Activated effector memory CD4-positive, alpha-beta T cell treated with Interleukin-2 at 50 U/mL for 16 hours (primary cell): ENCODE measurements around the gene ARHGAP42.

Experiments used
- DNase-seq: peaks from one replicate; pipeline ENCODE4 v3.0.0-alpha.2; 2020

Gene ARHGAP42

DNA sequence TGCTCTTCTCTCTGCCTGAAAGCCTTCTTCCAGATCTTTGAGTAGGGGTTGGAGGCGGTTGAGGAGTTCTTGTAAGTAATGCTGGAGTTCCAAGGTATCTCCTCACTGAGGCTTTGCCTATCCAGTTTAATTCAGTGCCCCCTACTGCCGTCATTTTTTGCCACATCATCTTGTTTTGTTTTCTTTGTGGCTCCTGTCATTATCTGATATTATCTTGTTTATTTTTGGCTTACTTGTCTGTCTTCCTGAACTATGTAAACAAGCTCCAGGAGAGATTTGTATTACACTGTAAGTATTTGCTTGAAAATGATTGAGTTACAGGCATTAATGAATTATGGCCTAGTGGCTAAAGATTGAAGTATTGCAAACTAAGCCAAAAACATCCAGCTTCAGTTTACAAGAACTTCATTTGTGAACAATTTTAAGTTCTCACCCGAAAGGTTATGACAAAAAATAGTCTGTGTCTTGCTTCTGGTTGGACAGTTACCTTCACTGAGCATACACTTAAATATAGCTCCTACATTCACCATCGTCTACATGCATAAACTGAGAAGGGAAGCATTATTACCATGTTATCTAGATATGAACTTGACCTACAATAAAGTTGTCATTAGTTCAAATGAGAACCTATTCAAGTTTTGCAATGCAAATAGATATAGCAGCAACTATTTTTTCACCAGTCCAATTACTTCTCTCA, 154.8 kb downstream of the ARHGAP42 start:
- DNase-seq, result no peak

- DNase-seq, result no peak
These were observed 160.7 kb downstream of the ARHGAP42 start for GRCh38 chr11:100847696-100848216.

DNA sequence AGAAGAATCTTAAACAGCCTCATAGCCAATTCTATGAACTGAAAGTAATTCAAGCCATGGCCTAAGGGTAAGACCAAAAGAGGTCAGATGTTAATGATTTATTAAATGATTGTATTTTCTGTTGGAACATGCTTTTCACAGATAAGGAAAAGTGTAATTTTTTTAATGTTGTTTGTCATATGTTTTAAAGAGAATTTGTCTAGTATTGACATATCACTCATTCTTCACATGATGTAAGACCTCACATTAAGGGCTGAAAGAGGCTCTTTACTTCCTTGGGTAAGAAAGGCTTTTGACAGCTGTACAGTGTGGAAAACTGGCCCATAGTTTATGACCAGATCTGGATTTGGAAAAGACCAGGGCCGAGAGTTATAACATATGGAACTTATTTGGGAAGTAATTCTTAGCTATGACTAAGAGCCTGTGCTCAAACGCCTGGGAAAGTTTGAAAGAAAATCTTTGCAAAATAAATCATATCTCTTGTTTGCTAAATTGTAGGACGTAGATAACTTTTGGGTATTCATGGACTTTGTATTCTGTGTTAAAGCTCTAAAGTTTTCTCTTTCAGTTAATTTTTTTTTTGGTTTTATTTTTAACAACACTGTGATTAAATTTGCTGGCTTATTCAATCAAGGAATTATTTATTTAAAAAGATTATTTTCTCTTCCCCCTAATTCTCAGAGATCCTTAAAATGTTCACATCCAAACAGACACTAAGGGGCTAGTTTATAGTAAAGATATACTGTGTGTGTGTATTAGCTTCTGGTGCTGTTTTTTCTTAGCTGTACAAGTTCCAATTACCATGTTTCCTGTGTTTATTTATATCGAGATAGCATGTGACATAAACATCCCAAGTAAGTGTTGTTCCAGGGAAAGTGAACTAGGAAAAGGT, 162.2 kb downstream of the ARHGAP42 start:
- no peak for DNase-seq

GRCh38 chr11:100849901-100850235, 162.8 kb downstream of the ARHGAP42 start:
- DNase-seq, result no peak

DNA sequence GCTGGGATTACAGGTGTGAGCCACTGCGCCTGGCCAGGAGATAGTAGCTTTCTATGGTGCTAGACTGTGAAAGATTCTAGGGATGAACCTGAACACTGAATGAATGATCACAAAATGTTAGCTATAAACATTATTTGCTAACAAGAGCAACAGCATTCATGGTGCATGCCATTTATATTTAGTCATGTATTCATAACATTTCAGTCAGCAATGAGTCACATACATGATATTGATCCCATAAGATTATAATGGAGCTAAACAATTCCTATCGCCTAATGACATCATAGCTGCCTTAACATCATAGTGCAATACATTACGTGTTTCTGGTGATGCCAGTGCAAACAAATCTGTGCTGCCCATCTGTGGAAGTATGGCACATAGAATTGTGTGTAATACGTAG, 164.1 kb downstream of the ARHGAP42 start:
- no peak for DNase-seq

DNA sequence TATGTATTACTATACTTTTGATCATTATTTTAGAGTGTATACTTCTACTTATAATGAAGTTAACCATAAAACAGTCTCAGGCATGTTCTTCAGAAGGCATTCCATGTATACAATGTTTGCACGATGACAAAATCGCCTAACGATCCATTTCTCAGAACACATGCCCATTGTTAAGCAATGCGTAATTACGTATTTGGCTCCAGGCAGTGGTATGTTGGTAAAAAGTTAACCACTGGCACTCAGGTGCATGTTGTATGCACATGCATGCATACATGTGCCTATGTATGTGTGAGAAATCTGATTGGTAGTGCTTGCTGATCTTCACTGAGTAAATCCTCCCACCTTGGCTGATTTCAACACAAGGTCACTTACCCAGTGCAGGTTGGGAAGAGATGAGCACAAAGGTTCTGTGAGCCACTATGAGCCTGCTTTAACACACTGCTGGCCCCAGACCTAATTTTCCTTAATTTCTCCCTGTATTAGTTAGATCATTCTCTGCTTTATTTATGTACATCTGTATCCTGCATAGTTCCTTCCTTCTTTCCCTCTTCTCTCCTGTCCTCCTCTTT, 164.6 kb downstream of the ARHGAP42 start:
- no peak for DNase-seq

- no peak for DNase-seq
These were observed 168.5 kb downstream of the ARHGAP42 start for GRCh38 chr11:100855466-100856067.

DNA sequence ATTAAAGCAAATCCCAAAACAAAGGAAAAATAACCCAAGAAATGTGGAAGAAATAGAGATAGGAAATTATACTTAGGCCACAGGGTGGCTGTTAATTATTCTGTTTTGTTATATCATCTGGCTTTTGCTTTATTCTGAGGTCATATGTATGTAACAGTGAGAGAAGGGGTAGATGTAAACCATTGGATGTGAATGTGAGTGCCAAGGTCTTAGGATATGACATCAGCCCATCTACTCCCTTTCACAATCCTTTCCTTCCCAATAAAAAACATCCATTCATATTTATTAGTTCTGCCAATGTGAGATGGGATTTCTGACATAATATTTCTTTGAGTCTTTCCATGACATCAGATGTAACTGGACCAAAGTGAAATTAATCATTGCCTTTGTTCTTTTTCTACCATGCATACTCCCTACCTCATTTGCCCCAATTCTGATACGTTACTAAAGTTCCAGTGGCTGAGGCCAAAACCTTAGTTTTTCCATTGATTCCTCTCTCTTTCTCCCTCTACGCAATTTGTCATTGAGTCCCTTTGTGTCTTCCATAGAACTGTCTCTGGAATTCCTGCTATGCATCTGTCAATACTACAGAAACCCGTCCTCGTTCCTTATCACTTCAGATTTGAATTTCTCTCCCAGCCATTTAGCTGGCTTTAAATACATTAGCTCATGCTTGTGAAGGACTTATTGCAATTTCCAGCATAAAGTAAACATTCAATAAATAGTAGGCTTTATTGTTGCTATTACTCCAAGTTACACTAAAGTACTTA, 170.3 kb downstream of the ARHGAP42 start:
- no peak for DNase-seq

- no peak for DNase-seq
These were observed 173.4 kb downstream of the ARHGAP42 start for GRCh38 chr11:100860318-100861155.

GRCh38 chr11:100861212-100861611, 174.1 kb downstream of the ARHGAP42 start:
- no peak for DNase-seq

DNA sequence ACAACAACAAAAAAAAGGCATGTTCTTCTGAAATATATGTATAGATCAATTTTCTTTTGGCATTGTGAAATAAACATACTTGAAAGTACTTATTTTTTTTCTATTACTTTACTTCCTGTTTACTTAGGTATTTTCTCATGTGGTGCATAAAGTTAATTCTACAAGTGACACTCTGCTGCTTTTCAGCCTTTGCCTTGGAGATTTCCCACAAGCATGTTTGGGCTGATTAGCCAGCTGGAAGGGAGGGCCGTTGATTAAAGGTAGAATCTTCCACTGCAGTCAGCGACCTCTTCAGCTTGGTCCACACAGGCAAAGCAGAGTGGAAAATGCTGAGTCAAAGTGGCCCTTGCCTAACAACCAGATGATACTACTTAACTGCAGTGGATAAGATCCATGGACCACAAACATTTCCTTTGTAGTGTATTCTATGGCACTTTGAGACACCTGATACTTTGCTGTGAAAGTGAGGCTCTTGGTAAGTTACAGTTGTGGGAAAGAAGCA, 176.0 kb downstream of the ARHGAP42 start:
- no peak for DNase-seq

DNA sequence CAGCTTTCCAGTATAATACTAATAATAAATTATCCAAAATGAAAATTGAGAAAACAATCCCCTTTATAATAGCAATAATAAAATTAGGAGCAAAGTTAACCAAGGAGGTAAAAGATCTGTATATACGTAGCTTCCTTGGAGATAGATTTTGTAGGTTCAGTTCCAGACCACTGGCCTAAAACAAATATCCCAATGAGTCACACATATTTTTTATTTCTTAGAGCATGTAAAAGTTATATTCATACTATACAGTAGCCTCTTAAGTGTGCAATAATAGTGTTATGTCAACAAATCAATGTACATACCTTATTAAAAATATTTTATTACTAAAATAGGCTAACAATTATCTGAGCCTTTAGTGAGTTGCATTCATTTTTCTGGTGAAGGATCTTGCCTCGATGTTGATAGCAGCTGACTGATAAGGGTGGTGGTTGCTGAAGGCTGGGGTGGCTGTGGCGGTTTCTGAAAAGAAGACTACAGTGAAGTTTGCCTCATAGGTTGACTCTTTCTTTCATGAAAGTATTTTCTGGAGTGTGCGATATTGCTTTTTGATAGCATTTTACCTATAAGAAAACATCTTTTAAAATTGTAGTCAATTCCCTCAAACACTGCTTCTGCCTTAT, 178.5 kb downstream of the ARHGAP42 start:
- no peak for DNase-seq

DNA sequence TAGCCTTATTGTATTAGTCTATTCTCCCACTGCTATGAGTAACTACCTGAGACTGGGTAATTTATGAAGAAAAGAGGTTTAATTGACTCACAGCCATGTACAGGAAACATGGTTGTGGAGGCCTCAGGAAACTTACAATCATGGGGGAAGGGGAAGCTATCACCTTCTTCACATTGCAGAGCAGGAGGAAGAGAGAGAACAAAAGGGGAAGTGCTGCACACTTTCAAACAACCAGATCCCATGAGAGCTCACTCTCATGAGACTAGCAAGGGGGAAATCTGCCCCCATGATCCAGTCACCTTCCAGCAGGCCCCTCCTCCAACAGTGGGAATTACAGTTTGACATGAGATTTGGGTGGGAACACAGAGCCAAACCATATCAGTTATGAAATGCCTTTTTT, 179.4 kb downstream of the ARHGAP42 start:
- no peak for DNase-seq

- no peak for DNase-seq
These were observed 180.5 kb downstream of the ARHGAP42 start for GRCh38 chr11:100867606-100868005.

- no peak for DNase-seq
These were observed 182.2 kb downstream of the ARHGAP42 start for GRCh38 chr11:100869328-100869727.

GRCh38 chr11:100870138-100870537, 183.1 kb downstream of the ARHGAP42 start:
- DNase-seq, result no peak

DNA sequence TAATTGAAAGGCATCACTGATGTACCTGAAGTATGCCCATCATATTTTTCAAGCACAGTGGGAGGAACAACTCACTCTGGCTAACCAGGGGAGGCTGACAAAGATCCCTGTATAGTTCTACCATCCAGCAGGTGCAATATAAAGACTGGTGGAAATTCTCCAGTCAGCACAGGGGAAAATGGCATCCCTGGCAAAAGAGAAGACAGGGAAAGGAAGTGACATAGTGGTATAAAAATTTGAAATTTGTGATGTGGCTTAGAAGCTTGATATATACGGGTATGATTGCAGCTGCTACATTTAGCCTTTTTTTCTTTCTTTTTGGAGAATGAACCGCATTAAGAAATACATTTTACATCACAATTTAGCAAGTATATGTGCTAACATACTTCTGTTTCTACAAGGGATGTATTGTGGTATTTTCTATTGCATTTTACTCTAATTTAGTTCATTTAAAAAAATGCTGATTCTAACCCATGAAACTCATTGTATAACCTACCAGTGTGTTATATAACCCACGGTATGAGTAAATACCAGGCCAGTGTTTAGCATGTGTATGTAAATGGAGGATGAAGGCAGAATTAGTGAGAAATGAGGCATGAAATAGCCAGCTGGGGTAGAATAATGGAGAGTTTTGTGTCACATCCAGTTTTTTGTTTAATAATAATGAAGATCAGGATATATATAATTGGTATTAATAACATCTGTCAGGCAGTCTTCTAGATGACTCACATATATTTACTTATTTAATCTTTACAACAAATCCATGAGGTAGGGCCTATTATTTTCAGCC, 186.1 kb downstream of the ARHGAP42 start:
- no peak for DNase-seq

DNA sequence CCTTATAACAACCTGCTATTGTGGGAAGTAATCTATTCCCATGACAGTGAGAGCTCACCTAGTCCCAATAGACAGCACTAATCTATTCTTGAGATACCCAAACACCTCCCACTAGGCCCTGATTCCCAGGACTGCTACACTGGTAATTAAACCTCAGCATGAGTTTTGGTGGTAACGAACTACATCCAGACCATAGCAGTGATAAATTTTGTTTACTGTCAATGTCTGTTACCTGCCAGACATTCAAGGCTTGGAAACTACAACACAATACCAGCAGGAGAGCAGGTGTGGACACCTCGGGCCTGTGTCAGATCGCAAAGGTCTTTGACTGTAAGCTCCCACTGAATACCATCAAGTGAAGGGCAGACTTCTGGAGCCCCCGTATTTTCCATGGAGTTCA, 187.1 kb downstream of the ARHGAP42 start:
- no peak for DNase-seq

- no peak for DNase-seq
These were observed 188.4 kb downstream of the ARHGAP42 start for GRCh38 chr11:100875521-100875869.
